Measurements from ENCODE around the gene CYP8B1. TPM values are rescaled to one million over a fixed set of nuclear protein-coding genes. Genes with fewer than 3 reads are reported as not detected.

CYP8B1 gene
- polyA plus RNA-seq (2013, experiment 1 of 2; ENCODE audit: insufficient read length) = not detected
- polyA plus RNA-seq (2013, experiment 2 of 2; ENCODE audit: insufficient read length) = 0.02 TPM

- DNase-seq = no peak
Measured at GRCh38 chr3:42875325-42876151, at the start of gene CYP8B1. Gene CYP8B1 (minus strand): TSS chr3:42875879. CDS start chr3:42875816, 63 bp downstream.

- no peak for DNase-seq
Measured at GRCh38 chr3:42923606-42924005, 47.9 kb upstream of the CYP8B1 start.

GRCh38 chr3:42914771-42915515 lies 39.3 kb upstream of the CYP8B1 start:
- DNase-seq = no peak

- no peak for DNase-seq
Measured at GRCh38 chr3:42911551-42911950, 35.9 kb upstream of the CYP8B1 start.

GRCh38 chr3:42908675-42909074 lies 33.0 kb upstream of the CYP8B1 start:
- no peak for DNase-seq

- peak; percentile 0 for DNase-seq
Measured at GRCh38 chr3:42906848-42907183, 31.1 kb upstream of the CYP8B1 start.

- DNase-seq = peak; percentile 37
Measured at GRCh38 chr3:42906070-42906847, 30.6 kb upstream of the CYP8B1 start, which contains the start of gene ZNF662. Gene ZNF662 (plus strand): TSS chr3:42906142. CDS start chr3:42908115, 1,973 bp downstream.

- no peak for DNase-seq
Measured at GRCh38 chr3:42905740-42906069, 30.0 kb upstream of the CYP8B1 start.

- DNase-seq = no peak
Measured at GRCh38 chr3:42904076-42904475, 28.4 kb upstream of the CYP8B1 start.

- no peak for DNase-seq
Measured at GRCh38 chr3:42902257-42902656, 26.6 kb upstream of the CYP8B1 start.

GRCh38 chr3:42901073-42901415 lies 25.4 kb upstream of the CYP8B1 start:
- no peak for DNase-seq

- DNase-seq = no peak
Measured at GRCh38 chr3:42900226-42901072, 24.8 kb upstream of the CYP8B1 start.

GRCh38 chr3:42898896-42899675 lies 23.4 kb upstream of the CYP8B1 start:
- DNase-seq = no peak

- no peak for DNase-seq
Measured at GRCh38 chr3:42895580-42895868, 19.8 kb upstream of the CYP8B1 start.

GRCh38 chr3:42894698-42895579 lies 19.3 kb upstream of the CYP8B1 start:
- DNase-seq = no peak

GRCh38 chr3:42892807-42893206 lies 17.1 kb upstream of the CYP8B1 start:
- DNase-seq = no peak

- no peak for DNase-seq
Measured at GRCh38 chr3:42892169-42892568, 16.5 kb upstream of the CYP8B1 start.

GRCh38 chr3:42891042-42891441 lies 15.4 kb upstream of the CYP8B1 start:
- DNase-seq = no peak

GRCh38 chr3:42887084-42887483 lies 11.4 kb upstream of the CYP8B1 start:
- no peak for DNase-seq

- no peak for DNase-seq
Measured at GRCh38 chr3:42886294-42886822, 10.7 kb upstream of the CYP8B1 start.

All from fibroblast of skin of abdomen (primary cell).